Fibroblast of peridontal ligament (primary cell): ENCODE measurements around the gene COL13A1.

Source experiments
- DNase-seq: peaks from one replicate; pipeline ENCODE4 v3.0.0-alpha.2; 2010; ENCODE audit errors: extremely low read depth

COL13A1 gene

DNA sequence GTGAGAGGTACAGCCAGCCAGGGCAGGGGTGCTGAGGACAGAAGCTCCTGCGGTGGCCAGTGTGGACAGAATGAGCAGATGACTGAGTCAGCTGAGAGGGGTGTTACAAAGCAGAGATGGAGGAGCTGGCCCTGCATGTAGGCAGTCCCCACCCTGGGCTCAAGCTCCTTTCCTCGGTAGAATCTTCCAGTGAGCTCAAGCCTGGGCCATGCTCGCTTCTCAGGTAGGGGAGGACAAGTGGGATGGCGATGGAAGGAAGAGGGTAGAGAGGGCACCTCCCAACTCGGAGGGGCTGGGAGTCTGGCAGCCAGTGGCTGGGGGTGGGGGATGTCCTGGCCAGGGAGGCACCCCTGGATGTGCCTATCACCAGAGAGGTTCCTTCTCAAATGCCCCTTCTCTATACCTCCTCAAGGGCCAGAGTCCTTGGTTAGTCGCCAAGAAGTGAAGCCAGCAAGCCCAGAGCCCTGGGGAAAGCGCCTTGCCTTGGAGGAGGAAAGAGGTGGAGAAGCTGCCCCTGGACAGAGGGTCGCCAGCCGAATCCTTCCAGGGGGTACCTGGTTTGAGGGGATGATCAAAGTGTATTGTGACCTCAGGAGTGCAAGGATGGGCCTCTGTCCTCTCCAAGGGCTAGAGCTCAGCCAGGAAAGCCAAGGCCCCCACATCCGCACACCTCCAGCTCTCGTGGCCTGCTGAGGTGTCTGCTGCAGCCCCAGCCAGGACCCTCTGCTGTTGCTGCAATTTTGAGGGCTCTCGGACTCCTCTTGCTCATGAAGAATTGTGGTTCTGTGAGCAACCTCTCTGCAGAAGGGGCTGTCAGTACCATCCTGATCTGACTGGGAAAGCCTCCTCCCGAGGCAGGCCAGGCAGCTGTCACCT lies 162.4 kb downstream of the COL13A1 start:
- no peak for DNase-seq

DNA sequence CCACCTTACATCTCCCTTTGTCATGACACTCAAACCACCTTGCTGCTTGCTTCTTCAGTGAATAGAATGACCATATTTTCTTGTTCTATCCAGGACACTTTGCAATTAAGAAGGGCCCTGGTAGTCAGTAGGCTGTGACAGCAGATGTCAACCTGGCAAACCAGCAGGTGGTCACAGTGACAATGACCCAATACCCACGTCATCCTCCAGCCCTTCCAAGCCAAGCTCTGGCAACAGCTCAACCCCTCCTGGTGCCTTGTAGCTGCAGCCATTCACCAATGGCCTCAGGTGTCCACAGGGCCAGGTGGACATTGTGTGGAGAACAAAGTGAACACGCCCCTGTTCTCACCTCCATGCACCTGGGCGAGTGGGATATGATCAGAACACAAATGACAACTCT lies 163.4 kb downstream of the COL13A1 start:
- no peak for DNase-seq

GRCh38 chr10:69965919-69966662 lies 164.4 kb downstream of the COL13A1 start:
- peak; percentile 67 for DNase-seq

DNA sequence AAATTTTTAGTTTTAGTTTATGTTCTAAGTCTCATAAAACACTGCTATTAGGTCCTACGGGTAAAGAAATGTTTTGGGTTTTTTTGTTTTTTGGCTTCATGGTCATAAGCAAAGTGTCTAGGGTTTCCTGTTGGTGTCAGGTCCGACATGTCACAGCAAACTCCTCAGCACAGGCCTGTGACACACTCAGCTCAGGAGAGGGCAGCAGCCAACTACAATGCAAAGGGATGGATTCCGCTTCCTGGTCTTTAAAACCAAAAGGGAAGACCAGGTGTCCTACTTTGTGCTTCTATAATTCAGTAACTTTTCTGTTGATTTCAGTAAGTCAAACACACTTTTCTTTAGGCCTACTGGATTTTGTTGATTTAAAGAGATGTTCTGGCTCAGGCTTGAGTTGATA lies 167.1 kb downstream of the COL13A1 start:
- DNase-seq, result peak; percentile 69

DNA sequence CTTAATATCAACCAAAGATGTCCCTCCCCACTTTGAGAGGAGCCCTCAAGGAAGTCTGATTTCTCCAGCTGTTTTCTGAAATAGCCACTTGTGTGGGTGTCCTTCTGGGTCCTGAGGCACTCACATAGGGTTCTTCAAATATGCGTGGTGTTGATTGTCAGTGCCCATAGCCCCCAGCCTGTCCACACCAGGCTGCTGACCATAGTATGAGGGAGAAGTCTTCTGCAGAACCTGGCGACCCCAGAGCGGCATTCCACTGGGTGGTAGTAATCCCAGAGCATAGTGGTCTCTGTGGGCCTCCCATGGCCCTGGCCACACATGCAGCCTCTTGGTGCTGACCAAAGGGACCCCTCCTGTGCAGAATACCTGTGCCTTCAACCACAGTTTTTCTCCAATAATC lies 168.3 kb downstream of the COL13A1 start:
- DNase-seq, result no peak

DNA sequence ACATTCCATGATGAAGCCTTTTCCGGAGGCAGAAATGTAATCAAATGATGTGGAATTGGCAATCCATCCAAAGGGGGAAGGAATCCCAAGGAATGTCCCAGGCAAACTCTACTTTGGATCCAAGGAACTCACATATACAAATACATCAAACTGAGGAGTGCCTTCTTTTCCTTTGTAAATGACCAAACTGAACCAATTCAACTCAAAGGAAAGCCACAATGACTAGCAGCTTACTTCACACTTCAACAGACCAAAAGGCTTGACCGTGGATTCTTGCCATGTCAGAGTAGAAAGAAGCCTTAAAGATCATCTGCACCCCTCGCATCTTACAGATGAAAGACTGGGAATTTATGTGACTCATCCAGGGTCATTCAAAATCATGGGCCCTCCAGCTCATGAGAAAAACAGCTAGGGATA lies 171.3 kb downstream of the COL13A1 start:
- DNase-seq, result peak; percentile 97

- no peak for DNase-seq
These were observed 172.0 kb downstream of the COL13A1 start for GRCh38 chr10:69973678-69974077.

GRCh38 chr10:69974551-69975155 lies 172.9 kb downstream of the COL13A1 start:
- peak; percentile 99 for DNase-seq

DNA sequence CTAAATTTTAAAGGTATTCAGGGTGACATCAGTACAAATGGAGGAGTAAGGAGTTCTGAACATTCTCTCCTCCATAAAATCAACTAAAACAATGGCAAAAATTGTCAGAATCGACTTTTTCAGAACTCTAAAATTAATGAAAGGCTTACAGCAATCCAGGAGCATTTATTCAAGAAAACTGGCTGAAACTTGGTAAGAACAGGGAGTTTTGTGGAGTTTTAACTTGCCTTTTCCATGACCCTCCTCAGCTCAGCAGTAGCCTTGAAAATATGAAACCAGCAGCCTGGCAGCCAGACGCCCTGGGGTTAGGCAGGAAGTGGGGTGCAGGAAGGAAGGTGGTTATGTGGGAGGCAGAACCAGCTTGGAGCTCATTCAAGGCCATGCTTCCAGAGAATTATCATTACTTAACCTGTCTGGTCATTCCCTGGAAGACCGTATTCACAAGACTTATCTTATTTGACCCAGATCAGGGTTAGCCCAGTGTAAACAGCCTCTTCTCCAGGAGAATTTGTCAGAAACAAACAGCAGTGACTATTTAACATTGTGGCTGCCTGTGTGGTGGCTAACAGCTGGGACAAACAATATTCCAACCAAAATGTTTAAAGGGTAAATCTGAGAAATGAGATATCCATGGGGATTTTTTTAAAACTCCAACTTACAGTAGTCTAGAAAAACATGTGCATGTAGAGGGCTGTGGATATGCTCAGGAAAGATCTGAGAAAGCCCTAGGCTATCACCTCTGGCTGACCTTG lies 175.3 kb downstream of the COL13A1 start:
- DNase-seq, result no peak

DNA sequence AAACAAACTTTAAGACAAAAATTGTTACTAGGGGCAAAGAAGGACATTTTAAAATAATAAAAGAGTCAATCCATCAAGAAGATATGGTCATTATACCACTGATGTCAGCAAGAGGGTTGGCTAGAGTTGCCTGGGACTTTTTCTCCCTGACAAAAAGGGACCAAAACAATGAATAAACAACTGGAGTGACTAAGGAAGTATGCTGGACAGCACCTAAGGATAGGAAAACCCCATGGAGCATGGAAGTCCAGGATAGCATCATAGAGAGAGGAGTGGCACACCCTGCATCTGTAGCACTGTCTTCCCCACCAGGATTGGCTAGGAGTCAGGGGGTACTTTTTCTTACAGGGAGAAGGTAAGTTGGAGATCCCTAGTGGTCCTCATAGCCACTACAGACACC lies 177.5 kb downstream of the COL13A1 start:
- no peak for DNase-seq

GRCh38 chr10:69980672-69981071 lies 179.0 kb downstream of the COL13A1 start:
- no peak for DNase-seq

GRCh38 chr10:69988094-69988493 lies 186.4 kb downstream of the COL13A1 start:
- no peak for DNase-seq

GRCh38 chr10:69991151-69991550 lies 189.4 kb downstream of the COL13A1 start:
- DNase-seq, result no peak

GRCh38 chr10:69994262-69994661 lies 192.6 kb downstream of the COL13A1 start:
- DNase-seq, result peak; percentile 44

- DNase-seq, result peak; percentile 22
These were observed 194.9 kb downstream of the COL13A1 start for GRCh38 chr10:69996611-69997010.

DNA sequence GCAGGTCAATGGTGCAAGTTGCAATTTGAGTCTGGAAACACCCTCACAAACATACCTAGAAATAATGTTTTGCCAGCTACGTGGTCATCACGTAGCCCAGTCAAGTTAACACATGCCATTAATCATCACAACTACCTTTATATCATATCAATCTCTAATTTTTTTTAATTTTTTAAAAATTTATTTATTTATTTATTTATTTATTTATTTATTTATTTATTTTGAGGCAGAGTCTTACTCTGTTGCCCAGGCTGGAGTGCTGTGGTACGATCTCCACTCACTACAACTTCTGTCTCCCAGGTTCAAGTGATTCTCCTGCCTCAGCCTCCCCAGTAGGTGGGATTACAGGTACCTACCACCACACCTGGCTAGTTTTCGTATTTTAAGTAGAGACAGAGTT lies 198.6 kb downstream of the COL13A1 start:
- no peak for DNase-seq

GRCh38 chr10:70007116-70007820 lies 205.6 kb downstream of the COL13A1 start:
- DNase-seq, result no peak
